Activated CD4-positive, alpha-beta memory T cell treated with anti-CD3 and anti-CD28 coated beads, Interleukin-2, amount 10 ng/mL, durations not matched to agents 7 days and 5 days (primary cell): ENCODE results near the gene ZBTB7B. TPM values are rescaled to one million over a fixed set of nuclear protein-coding genes. Genes with fewer than 3 reads are reported as not detected.

Experiments used
- CTCF ChIA-PET: fragments of 350-600 bp; sonication (Branson Sonifier 250); formaldehyde crosslinking; loops from one replicate; lab custom pipeline; 2021; ENCODE audit warnings: antibody characterized with exemption, inconsistent platforms; lab: Charles Lee
- POLR2A ChIA-PET: fragments of 350-600 bp; sonication (Branson Sonifier 250); formaldehyde crosslinking; loops from one replicate; lab custom pipeline; 2021; ENCODE audit warnings: antibody characterized with exemption; lab: Charles Lee
- DNase-seq: peaks from one replicate; pipeline ENCODE4 v3.0.0-alpha.2; 2020
- H3K27ac Mint-ChIP-seq: one replicate; pipeline ENCODE4 v1.8.0; 2021; ENCODE audit warnings: mild to moderate bottlenecking, mixed read lengths
- H3K27me3 Mint-ChIP-seq: one replicate; pipeline ENCODE4 v1.8.0; 2021; ENCODE audit warnings: mixed read lengths
- H3K36me3 Mint-ChIP-seq: one replicate; pipeline ENCODE4 v1.8.0; 2021; ENCODE audit warnings: low read depth, mixed read lengths
- H3K4me1 Mint-ChIP-seq: one replicate; pipeline ENCODE4 v1.8.0; 2021; ENCODE audit warnings: mixed read lengths
- H3K4me3 Mint-ChIP-seq: one replicate; pipeline ENCODE4 v1.8.0; 2021; ENCODE audit warnings: mild to moderate bottlenecking, mixed read lengths
- H3K9me3 Mint-ChIP-seq: one replicate; pipeline ENCODE4 v1.8.0; 2021; ENCODE audit warnings: mixed read lengths
- total RNA-seq, 2 experiments: library from RNA; stranded (reverse); gene quantifications; one replicate each; pipeline ENCODE4 v1.2.3, GENCODE V29; 2021

Gene ZBTB7B
- total RNA-seq, 2 experiments from 2014 or later: 151 to 152 TPM

DNA sequence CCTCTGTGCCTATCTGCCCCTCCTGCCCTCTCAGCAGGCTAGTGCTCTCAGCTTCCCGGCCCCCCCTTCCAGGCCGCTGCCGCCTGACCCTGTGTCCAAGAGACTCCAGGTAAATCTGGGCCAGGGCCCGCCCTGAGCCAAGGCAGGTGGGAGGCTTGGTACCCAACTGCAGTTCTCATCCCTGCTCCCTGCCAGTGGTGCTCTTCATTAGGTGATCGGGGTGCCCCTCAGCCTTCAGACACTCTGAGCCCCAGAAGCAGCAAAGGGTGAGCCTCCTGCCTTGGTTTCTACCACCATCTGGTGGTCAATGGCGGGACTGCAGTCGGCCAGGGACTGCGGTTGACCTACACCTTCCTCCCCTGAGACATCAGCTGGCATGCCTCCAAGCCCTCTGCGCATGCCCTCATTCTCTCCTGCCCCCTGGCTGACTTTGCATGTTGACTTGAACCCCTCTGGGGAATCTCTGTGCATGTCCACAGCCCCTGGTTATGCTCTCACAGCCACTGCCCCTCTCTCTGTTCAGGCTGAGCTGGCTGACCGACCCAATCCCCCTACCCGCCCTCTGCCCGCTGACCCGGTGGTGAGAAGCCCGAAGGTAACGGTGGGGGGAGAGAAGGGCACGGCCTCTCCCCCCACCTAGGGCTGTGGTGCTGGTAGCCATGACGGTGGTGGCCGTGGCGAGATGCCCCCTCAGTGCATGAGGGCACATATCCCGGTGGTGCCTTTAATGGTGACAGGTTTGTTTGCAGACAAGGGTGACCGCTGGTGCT lies 59.0 kb downstream of the ZBTB7B start:
- Mint-ChIP-seq H3K9me3 (no peaks in the 10 kb centered on the region), H3K27me3 (no peaks in the 10 kb centered on the region), H3K4me3 (peak overlapping the region; percentile 32), H3K27ac (peak overlapping the region; percentile 28), H3K4me1 (peaks cover 35% of the 10 kb centered on the region), H3K36me3 (peaks cover 7% of the 10 kb centered on the region)
- peak; percentile 95 for DNase-seq
- ChIA-PET CTCF (interaction anchor here (0.5 to 12.1 kb wide), 21 partner anchors 10 to 494 kb away, joined by 3 to 121 read pairs (median 4); partner anchors contain the start of genes ADAM15, CHRNB2, EFNA3 and FLAD1), POLR2A (interaction anchor here (0.8 to 1.4 kb wide), 8 partner anchors 9 to 126 kb away, joined by 3 to 4 read pairs (median 4); partner anchors contain the start of gene EFNA3)

DNA sequence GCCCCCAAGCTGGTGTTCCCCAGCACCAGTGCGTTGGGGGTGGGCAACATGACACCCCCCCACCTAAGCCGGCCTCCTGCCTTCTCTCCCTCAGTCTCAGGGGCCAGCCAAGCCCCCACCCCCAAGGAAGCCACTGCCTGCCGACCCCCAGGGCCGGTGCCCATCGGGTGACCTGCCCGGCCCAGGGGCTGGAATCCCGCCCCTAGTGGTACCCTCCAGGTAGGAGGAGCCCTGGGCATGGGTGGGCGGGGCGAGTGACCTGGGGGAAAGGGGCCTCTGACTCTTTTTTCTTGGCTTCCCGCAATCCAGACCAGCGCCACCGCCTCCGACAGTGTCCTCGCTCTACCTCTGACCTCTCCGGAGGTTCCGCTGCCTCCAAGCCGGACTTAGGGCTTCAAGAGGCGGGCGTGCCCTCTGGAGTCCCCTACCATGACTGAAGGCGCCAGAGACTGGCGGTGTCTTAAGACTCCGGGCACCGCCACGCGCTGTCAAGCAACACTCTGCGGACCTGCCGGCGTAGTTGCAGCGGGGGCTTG lies 59.6 kb downstream of the ZBTB7B start:
- Mint-ChIP-seq H3K9me3 (no peaks in the 10 kb centered on the region), H3K4me1 (peaks cover 35% of the 10 kb centered on the region), H3K36me3 (peaks cover 10% of the 10 kb centered on the region), H3K27me3 (no peaks in the 10 kb centered on the region), H3K4me3 (no peak overlapping the region), H3K27ac (no peak overlapping the region)
- ChIA-PET CTCF (interaction anchor here (0.5 to 12.1 kb wide), 23 partner anchors 9 to 495 kb away, joined by 3 to 121 read pairs (median 4); partner anchors contain the start of genes ADAM15, CHRNB2, EFNA3 and FLAD1), POLR2A (interaction anchor here (0.8 to 3.6 kb wide), 8 partner anchors 10 to 127 kb away, joined by 3 to 22 read pairs (median 3); partner anchors contain the start of gene EFNA3)
- DNase-seq: no peak

DNA sequence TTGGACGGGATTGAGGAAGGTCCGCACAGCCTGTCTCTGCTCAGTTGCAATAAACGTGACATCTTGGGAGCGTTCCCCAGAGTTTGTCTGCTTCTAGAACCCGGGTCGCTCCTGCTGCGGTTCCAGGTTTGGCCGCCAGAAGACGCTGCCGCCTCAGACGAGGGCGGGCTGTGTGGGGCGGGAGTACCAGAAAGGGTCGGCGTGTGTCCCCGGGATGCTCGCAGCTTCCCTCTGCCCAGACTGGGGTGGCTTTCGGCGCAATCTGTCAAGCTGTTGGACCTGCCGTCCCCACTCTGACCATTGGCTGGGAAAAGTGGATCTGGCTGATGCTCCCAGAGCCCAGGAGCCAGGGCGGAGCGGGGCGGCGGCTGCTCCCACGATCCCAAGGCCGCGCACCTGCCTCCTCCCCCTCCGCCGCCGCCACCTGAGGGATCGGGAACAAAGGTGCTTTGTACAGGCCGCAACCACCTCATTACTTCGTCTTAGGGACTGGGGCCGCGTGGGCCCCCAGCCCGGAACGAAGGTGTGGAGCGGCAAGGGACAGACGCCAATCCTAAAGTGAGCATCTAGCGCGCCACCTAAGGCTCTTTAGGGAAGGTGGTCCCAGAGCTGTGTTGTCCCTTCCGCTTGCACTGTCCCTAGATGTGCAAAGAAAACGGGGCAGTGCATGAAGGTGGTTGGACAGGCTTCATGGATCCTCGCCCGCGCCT lies 60.3 kb downstream of the ZBTB7B start:
- Mint-ChIP-seq H3K27me3 (no peaks in the 10 kb centered on the region), H3K36me3 (peaks cover 11% of the 10 kb centered on the region), H3K9me3 (no peaks in the 10 kb centered on the region), H3K4me3 (peak overlapping the region; percentile 69), H3K4me1 (peaks cover 35% of the 10 kb centered on the region), H3K27ac (peak overlapping the region; percentile 8)
- DNase-seq: peak; percentile 86
- CTCF ChIA-PET: interaction anchor here (0.7 to 12.1 kb wide), 4 partner anchors 11 to 22 kb away, joined by 3 to 121 read pairs (median 34); partner anchors contain the start of gene ADAM15
- POLR2A ChIA-PET: interaction anchor here (0.6 to 3.6 kb wide), 6 partner anchors 11 to 126 kb away, joined by 3 to 22 read pairs (median 3); partner anchors contain the start of genes EFNA3 and PMVK

DNA sequence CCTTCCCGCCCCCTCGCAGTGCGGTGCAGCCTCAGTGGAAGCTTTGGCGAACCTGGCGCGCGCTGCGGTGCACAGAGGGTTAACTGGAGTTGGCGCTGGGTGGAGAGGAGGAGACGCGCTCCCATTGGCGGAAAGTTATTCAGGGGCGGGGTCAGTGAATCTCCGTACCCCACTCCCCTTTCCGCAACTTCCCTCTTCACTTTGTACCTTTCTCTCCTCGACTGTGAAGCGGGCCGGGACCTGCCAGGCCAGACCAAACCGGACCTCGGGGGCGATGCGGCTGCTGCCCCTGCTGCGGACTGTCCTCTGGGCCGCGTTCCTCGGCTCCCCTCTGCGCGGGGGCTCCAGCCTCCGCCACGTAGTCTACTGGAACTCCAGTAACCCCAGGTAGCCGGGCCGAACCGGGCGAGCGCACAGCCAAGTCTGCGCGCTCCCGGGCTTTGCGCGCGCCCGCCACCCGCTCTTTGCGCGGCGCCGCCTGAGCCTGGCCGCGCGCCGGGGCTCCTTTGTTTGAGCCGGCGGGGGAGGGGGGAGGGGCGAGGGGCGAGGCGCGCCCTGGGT lies 61.0 kb downstream of the ZBTB7B start, which contains the start of gene EFNA4:
Gene EFNA4, plus strand, starts transcription at position 191 of the 561 bp plus-strand sequence. Its CDS starts 84 bp downstream, at position 275.
- peak; percentile 88 for DNase-seq
- Mint-ChIP-seq H3K9me3 (no peaks in the 10 kb centered on the region), H3K27ac (peak within 1 kb of the TSS; percentile 37), H3K4me1 (peaks cover 37% of the 10 kb centered on the region), H3K4me3 (peak within 1 kb of the TSS; percentile 90), H3K36me3 (peaks cover 14% of the 10 kb centered on the region), H3K27me3 (no peaks in the 10 kb centered on the region)
- POLR2A ChIA-PET: interaction anchor here (0.7 to 3.6 kb wide), 5 partner anchors 11 to 127 kb away, joined by 3 to 22 read pairs (median 3); partner anchors contain the start of genes EFNA3 and PMVK
- CTCF ChIA-PET: interaction anchor here (1.6 to 12.1 kb wide), 3 partner anchors 12 to 21 kb away, joined by 4 to 121 read pairs (median 65); partner anchors contain the start of gene ADAM15

DNA sequence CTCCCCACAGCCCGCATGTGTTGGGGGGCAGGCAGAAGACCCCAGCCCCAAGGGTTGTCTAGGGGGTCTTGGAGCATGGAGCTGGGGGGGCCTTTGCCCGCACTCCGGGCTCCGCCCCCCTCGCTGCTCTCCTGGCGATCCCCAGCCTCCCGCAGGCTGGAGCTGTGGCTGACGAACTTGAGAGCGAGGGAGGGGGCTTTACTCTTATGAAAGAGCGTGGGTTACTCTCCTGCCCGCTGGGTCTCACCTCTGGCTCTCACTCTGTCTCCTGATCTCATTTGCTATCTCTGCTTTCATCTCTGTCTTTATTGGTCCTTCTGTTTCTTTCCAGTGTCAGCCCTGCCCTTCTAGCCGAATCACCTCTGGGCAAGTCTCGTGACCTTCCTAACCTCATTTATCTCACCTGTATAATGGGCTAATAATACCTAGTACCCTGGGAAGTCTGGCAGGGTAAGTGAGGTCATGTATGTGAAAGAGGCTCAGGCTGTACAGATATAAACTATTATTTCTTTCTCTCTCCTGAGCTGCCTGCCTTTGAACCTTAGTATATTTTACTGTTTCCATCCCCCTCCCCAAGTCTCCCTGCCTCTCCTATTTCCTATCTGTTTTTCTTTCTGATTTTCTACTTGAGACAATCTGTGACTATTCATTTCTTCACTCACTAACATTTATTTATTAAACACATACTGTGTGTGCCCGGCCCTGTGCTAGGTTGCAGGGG lies 61.7 kb downstream of the ZBTB7B start:
- H3K9me3 Mint-ChIP-seq: no peaks in the 10 kb centered on the region
- no peak for DNase-seq
- peaks cover 37% of the 10 kb centered on the region for H3K4me1 Mint-ChIP-seq
- no peaks in the 10 kb centered on the region for H3K27me3 Mint-ChIP-seq
- H3K4me3 Mint-ChIP-seq: peak overlapping the region; percentile 90
- ChIA-PET CTCF (interaction anchor here (0.6 to 12.1 kb wide), 5 partner anchors 13 to 109 kb away, joined by 3 to 121 read pairs (median 4); partner anchors contain the start of genes ADAM15 and KRTCAP2), POLR2A (interaction anchor here (2.7 to 3.6 kb wide), 2 partner anchors 14 to 21 kb away, joined by 18 to 22 read pairs; partner anchors contain the start of gene EFNA3)
- H3K36me3 Mint-ChIP-seq: peaks cover 17% of the 10 kb centered on the region
- peak overlapping the region; percentile 37 for H3K27ac Mint-ChIP-seq

DNA sequence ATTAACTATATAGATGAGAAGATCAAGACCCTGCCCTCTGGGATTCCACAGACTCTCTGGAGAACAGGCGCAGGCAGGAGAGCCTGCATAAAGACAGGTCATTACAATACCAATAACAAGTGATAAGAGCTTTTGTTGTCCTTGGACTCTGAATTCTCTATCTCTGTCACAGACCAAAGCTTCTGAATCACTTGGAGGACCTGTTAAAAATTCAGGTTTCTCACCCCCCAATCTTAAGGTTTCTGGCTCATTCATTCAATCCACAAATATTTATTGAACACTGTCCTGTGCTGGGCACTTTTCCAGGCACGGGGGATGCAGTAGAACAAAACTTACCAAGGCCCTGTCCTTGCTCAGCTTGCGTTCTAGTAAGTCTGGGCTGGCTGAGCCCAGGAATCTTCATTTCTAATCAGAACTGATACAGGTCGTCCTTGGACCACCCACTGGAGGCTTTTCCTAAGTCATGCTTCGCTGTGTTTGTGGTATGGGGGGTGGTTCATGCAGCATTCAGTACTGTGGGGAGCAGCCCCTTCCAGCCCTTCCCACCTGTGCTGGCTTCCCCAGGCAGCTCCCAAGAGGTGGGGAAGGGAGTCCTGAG lies 62.3 kb downstream of the ZBTB7B start:
- Mint-ChIP-seq H3K36me3 (peaks cover 17% of the 10 kb centered on the region), H3K4me1 (peaks cover 37% of the 10 kb centered on the region), H3K27ac (no peak overlapping the region), H3K27me3 (no peaks in the 10 kb centered on the region), H3K9me3 (no peaks in the 10 kb centered on the region), H3K4me3 (peak overlapping the region; percentile 90)
- ChIA-PET POLR2A (interaction anchor here (2.7 to 3.6 kb wide), 2 partner anchors 13 to 20 kb away, joined by 18 to 22 read pairs; partner anchors contain the start of gene EFNA3), CTCF (interaction anchor here (1.2 to 12.1 kb wide), 4 partner anchors 14 to 108 kb away, joined by 3 to 121 read pairs (median 4); partner anchors contain the start of genes ADAM15 and KRTCAP2)
- DNase-seq: no peak

DNA sequence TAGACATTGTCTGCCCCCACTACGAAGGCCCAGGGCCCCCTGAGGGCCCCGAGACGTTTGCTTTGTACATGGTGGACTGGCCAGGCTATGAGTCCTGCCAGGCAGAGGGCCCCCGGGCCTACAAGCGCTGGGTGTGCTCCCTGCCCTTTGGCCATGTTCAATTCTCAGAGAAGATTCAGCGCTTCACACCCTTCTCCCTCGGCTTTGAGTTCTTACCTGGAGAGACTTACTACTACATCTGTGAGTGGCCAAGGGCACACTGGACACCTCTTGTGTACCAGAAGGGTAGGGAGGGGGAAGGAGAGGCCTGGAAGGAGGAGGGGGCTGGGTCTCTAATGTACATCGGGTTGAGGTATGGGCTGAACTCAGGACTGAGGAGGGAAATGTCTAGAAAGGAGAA lies 64.2 kb downstream of the ZBTB7B start:
- Mint-ChIP-seq H3K36me3 (peaks cover 13% of the 10 kb centered on the region), H3K4me3 (no peak overlapping the region), H3K27me3 (peaks cover 2% of the 10 kb centered on the region), H3K27ac (no peak overlapping the region), H3K9me3 (no peaks in the 10 kb centered on the region), H3K4me1 (peaks cover 40% of the 10 kb centered on the region)
- no peak for DNase-seq
- ChIA-PET CTCF (interaction anchor here (1.3 to 12.1 kb wide), 2 partner anchors 14 to 18 kb away, joined by 3 to 121 read pairs; no protein-coding TSS in a partner anchor), POLR2A (interaction anchor here (1.1 to 2.0 kb wide), 3 partner anchors 12 to 18 kb away, joined by 3 to 6 read pairs (median 5); no protein-coding TSS in a partner anchor)

Other genes with a start within 250 kb of the ZBTB7B start
- under 1 TPM in 1 of 2 experiments, not detected in 1; 0.10 TPM for gene KCNN3, start 132.5 kb upstream of the ZBTB7B start, total RNA-seq
- 10 to 100 TPM; 40.7 to 41.8 TPM for gene PMVK, start 66.1 kb upstream of the ZBTB7B start, total RNA-seq
- gene PBXIP1, start 46.7 kb upstream of the ZBTB7B start, total RNA-seq: 100 to 1,000 TPM; 169 TPM
- 10 to 100 TPM; 48.7 to 49.7 TPM for gene PYGO2, start 41.0 kb upstream of the ZBTB7B start, total RNA-seq
- 10 to 100 TPM; 80.7 to 80.8 TPM for gene SHC1, start 32.1 kb upstream of the ZBTB7B start, total RNA-seq
- gene CKS1B, start 28.1 kb upstream of the ZBTB7B start, total RNA-seq: 100 to 1,000 TPM; 151 to 162 TPM
- 10 to 100 TPM; 34.7 to 35.1 TPM for gene FLAD1, start 19.5 kb upstream of the ZBTB7B start, total RNA-seq
- 1 to 10 TPM in 1 of 2 experiments, under 1 TPM in 1; 0.35 to 1.2 TPM for gene LENEP, start 9.2 kb upstream of the ZBTB7B start, total RNA-seq
- under 1 TPM; 0.18 to 0.40 TPM for gene DCST2, start 31.0 kb downstream of the ZBTB7B start, total RNA-seq
- gene DCST1, start 31.0 kb downstream of the ZBTB7B start, total RNA-seq: not detected
- gene ADAM15, start 48.5 kb downstream of the ZBTB7B start, total RNA-seq: 10 to 100 TPM; 73.9 to 76.4 TPM
- gene EFNA4, start 60.9 kb downstream of the ZBTB7B start, total RNA-seq: 1 to 10 TPM; 6.6 to 8.5 TPM
- 1 to 10 TPM; 3.9 to 4.9 TPM for gene EFNA3, start 76.0 kb downstream of the ZBTB7B start, total RNA-seq
- not detected for gene EFNA1, start 125.1 kb downstream of the ZBTB7B start, total RNA-seq
- 10 to 100 TPM; 50.4 to 52.6 TPM for gene SLC50A1, start 133.1 kb downstream of the ZBTB7B start, total RNA-seq
- 10 to 100 TPM; 80.2 to 80.6 TPM for gene DPM3, start 137.7 kb downstream of the ZBTB7B start, total RNA-seq
- 100 to 1,000 TPM; 203 to 224 TPM for gene KRTCAP2, start 170.5 kb downstream of the ZBTB7B start, total RNA-seq
- gene TRIM46, start 171.0 kb downstream of the ZBTB7B start, total RNA-seq: 10 to 100 TPM; 17.8 to 18.3 TPM
- gene THBS3, start 205.1 kb downstream of the ZBTB7B start, total RNA-seq: 10 to 100 TPM; 30.7 to 32.3 TPM
- 10 to 100 TPM; 41.2 to 43.1 TPM for gene MTX1, start 205.9 kb downstream of the ZBTB7B start, total RNA-seq